NCI-H1694 (cell line): ENCODE measurements around the gene SELENOH.

Experiments
- DNase-seq: peaks from one replicate; lab custom pipeline; 2025; lab: John Stamatoyannopoulos, UW

Gene SELENOH

GRCh38 chr11:57746920-57747319 is 5.6 kb downstream of the SELENOH start:
- DNase-seq, result no peak

- no peak for DNase-seq
Observed at GRCh38 chr11:57751176-57751575, 9.9 kb downstream of the SELENOH start.

DNA sequence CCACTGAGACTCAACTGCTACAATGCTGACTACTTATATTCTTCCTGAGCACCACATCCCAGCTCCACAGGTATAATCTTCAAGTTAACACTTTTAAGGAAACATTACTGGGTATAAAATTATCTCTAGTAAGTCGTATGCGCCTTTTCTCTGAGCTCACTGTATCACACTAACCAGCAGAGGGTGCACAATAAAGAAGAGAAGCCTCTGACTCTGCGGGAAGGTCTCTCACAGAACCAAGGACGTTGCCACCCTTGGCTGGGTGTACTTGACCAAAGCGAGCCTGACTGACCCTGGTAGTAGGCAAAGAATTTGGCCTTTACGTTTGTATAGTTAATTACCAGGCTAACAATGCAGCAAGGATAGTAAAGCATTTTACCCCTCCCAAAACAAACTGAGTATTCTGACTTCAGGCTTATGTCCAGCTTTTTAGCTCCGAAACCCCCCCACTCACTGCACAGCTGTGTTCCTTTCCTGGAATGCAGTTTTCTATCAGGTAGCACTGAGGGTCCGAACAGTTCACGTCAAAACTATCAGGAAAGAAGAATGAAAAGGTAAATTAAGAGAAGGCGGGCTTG is 10.5 kb downstream of the SELENOH start, which contains the start of gene BTBD18:
Gene BTBD18 (minus strand): TSS at position 144 of the 578 bp plus-strand sequence. CDS start 631 bp downstream, outside the sequence.
- DNase-seq, result no peak

DNA sequence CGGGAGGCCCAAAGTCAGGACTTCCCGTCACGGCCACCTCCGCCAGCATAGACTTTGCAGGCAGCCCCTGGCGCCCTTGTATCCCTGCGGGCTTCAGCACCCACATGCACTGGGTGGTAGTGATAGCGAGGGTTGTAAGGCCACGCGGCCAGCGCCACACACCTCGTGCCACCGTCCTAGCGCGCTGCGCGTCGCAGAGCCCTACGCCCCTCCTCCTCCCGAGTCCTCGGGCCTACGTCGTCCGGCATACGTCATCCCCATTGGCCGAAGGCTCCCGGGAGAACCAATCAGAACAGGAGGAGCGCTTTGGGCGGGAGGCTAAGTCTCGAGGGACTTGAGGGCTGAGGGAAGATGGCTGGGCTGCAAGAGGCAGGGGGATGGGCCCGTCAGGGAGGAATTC is 11.7 kb downstream of the SELENOH start:
- no peak for DNase-seq

DNA sequence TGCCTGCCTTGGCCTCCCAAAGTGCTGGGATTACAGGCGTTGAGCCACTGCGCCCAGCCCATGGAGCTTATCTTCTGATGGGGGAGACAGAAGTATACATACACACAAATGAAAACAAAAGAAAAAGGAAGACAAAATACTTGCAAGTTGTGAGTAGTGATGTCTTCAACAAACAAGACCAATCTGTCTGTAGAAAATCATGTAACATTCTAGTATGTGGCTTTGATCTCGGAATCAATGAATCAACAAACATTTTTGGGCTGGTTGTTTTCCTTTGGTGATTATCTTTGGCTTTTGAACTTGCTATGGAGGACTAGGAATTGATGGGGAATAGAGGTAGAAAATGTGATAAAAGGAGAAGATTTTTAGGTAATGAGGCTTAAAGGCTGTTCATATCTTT is 16.9 kb downstream of the SELENOH start:
- no peak for DNase-seq

DNA sequence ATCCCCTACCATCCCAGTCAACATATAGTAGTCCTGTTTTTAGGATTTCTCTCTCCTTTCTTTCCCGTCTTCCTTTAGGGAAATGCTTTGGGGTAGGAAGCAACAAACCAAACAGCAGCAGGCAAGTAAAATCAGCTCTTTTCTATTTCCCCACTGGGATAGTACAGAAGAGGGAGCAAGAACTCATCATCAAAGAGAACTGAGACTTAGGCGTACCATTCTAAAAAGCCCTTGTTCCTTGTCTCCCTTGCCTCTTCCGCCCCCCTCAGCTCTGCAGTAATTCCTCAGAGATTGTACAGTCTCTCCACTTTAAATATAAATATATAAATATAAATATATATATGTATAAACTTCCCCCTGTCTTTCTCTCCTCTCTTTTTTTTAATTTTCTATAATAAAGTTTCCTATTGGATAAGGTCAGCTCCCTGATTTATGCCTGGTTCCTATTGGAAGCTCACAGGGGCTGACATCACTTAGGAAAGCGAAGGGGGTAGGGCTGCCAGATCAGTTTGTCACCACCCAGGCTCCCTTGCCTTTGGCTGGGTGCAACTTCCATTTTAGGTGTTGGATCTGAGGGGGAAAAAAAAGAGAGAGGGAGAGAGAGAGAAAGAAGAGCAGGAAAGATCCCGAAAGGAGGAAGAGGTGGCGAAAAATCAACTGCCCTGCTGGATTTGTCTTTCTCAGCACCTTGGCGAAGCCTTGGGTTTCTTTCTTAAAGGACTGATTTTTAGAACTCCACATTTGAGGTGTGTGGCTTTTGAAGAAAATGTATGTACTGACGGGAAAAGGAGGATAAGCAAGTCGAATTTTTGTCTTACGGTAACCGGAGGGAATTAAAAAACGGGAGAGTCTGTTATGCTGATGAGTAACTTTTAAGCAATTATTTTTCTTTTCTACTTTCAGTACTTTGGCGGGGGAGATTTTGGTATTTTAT is 20.3 kb downstream of the SELENOH start, which contains the start of gene CTNND1:
Gene CTNND1 (plus strand): TSS at position 502 of the 934 bp plus-strand sequence. CDS start 29,677 bp downstream, outside the sequence.
- peak; percentile 88 for DNase-seq

GRCh38 chr11:57762235-57762861 is 21.1 kb downstream of the SELENOH start:
- no peak for DNase-seq

DNA sequence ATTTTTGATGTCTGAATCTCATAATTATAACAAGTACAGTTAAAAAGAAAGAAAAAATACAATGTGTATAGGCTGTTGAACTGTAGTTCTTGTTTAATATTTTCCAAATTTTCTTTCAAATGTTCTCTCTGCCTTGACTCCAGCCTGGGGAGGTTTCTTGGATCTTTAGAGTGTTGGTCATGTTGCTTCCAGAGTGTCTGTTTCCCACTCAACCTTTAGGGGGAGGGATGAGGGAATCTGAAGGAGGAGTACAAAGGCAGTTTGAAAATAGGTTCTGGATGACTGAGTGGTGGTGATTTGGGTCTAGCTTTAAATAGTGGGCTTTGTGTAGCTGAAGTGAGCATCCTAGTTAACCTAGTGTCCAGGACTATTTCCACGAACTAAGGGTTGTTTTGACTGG is 22.3 kb downstream of the SELENOH start:
- no peak for DNase-seq

DNA sequence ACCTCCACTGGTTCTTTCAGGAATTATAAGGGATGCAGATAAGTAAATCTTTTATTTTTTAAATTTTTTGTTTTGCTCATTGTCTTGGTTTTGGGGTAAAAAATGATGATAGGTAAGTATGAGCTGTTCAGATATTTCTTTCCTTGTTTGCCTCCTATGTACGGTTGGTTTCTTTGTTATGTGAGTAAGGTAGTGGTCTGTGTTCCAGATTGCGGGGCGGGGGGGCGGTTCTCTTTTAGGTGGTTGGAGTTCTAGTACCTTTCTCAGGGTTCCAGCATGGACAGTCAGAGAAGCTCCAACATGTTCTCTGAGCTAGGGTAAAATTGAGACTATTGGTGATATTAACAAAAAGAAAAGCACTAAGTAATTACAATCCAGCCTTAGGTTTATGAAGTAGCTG is 22.7 kb downstream of the SELENOH start:
- DNase-seq, result no peak

DNA sequence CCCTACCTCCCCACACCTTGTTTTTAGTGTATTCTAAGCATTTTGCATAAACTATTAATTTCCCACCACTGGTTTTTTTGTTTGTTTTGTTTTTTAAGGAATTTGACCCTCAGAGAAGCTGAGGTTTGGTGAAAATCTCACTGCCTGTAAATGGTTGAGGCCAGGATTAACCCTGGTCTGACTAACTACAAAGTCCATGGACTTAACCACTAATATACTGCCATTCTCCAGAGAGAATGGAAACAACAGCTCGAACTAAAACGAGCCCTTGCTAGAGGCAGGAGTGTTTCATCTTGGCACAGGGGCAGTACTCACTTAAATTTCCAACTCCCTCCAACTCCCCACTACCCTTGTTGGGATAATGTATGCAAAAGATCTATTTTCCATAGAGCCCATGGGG is 23.3 kb downstream of the SELENOH start:
- DNase-seq, result no peak

DNA sequence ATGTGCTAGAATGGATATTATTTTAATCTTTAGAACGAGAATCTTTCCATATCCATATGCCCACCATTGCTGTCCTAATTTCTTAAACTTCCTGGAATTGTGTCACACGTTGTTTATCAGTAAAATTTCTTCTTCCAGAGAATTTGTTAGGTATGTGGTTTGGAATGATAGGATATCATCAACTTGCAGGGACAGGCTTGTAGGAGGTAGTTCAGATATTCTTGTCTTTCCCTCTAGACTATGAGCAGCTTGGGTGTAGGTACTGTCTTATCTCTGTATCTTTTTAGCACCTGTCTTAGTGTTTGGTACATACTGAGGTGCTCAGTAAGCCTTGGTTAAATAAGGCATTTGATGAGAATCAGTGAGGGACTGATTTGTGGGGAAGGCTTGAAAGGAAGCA is 23.7 kb downstream of the SELENOH start:
- no peak for DNase-seq

DNA sequence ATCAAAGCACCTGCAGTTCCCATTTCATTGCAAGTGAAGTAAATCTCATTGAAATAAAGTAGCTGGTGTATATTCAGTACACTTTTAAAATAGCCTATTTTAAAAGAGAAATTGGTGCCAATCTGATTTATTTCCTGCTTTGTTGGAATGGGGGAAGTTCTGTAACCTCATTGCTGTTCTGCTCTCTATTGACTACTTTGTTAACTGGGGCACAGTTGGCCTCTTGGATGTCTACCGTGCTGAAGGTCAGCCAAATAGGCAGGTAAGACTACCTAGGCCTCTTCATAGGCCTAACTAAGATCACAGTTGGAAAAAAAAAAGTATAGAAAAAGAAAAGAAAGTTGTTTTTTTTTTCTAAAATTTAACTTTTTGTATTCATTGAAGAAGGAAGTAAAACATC is 29.5 kb downstream of the SELENOH start:
- no peak for DNase-seq

DNA sequence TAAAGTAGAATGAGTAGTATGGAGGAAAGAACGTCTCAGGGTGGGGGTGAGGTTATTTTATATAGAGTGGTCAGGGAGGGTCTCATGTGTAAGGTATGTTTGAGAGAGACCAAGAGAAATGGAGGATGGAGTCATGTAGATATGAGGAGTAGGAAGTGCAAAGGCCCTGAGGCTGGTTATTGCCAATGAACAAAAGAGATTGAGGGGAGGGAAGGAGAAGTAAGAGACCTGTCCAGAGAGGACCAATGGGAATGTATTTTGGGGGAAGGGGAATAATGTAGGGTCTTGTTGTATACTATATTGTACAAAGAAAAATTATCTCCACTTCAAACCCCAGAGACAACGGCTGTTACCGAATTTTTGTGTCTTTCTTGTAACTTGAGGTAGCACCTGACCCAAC is 30.1 kb downstream of the SELENOH start:
- no peak for DNase-seq

DNA sequence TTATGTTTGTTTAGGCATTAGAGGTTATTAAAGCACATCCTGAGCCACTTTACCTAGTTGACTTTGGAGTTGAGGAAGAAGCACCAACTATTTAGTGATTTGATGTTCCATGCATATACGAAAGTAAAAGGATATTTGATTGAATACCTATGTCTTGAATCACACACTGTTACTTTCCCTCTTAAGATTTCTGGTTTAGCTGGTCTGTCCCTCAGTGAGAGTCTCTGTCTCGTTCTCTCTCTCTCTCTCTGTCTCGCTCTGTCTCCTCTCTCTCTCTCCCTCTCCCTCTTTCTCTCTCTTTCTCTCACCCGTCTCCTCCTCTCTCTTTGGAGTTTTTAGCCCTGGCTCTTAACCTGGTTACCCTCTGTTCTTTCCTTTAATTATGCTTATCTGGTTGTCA is 31.3 kb downstream of the SELENOH start:
- DNase-seq, result no peak

- no peak for DNase-seq
Observed at GRCh38 chr11:57773026-57773598, 31.8 kb downstream of the SELENOH start.

DNA sequence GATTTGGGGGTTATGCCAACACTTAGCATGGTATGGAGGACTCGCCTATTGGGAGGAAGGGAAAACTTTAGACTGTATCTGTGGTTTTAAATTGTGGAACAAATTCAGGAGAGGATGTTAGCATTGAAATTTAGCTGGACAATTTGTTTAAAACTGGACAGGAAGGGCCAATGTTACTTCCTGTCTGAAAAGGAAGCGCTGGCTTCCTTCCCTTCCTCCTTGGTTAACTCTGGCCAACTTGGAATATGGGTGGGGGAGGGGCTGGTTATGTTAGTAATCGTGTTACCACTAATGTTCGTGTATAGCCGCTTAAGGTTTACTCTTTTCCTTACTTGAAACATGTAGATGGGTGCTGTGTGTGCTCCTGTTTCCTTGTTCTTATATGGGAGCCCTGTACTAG is 34.2 kb downstream of the SELENOH start:
- no peak for DNase-seq

- no peak for DNase-seq
Observed at GRCh38 chr11:57776031-57776521, 34.8 kb downstream of the SELENOH start.

DNA sequence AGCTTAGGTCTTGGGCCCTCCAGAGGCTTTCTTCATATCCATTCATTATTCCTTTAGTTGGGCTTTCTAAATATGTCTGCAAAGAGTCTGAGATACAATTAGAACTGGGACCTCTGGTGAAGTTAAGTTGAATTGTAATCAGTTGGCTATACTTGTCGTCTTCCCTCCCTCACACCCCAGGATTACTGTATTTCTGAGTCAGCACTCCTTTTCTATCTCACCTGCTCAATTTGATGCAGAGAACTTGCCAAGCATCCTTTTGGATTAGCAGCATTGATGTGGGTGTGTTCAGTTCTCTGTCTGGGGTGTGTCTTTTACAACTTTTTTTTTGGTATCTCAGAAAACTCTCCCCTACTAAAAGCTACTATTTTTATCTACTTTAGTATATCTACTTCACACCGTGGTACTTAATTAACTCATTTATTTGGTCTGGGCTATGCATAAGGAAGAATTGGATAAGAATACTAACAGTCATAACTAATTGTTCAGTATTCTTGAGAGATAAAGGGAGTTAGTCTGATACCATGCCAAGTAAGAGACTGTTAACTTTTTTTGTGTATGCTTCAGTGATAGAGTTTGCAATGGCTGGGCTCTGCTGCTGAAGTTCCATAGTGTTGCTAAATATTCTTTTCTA is 35.4 kb downstream of the SELENOH start:
- no peak for DNase-seq

DNA sequence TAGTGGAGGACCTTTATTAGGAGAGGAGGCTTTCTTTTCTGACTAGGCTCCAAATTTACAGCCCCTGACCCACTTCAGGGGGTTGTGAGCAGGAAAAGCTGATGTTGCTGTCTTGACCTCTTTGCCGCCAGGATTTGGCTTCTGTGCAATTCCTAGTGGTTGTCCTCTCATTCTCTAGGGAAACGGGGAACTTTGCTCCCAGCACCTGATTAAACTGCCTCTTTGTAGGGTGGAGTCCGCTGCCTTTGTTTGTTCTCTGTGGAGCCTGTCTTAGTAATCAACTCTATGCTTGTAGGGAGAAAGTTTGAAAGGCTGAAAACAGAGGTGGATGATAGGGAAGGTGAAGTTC is 36.7 kb downstream of the SELENOH start:
- no peak for DNase-seq

DNA sequence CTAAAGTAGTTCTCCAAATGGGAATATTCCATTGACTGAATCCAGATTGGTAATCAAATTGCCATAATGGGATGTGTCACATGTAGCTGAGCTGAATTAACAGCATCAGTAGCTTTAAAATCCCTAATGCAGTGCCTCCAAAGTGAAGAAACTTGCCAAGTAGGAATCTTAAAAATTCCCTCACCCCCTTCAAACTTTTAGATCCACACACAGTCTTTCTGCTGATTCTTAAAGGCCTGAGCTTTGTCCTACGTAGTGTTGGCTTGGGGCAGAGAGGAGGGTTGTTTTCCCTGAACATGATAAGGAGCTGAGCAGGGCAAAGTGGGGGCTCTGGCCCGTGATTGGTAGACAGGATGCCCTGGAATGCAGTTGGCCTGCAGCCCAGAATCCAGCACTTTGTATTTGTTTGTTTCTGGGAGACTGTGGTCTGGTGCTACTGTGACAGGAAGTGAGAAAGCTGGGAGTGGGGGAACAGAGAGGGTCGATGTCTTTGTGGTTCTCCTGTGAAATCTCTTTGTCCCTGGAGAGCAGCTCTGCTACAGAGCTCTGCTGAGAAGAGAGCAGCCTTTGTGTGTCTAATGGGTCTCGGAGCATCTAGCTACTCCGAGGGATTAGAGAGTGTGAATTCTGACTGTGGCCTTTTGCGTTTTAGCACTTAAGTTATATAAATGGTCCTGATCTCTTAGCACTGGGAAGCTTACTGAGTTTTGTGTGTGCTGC is 37.2 kb downstream of the SELENOH start:
- DNase-seq, result no peak

DNA sequence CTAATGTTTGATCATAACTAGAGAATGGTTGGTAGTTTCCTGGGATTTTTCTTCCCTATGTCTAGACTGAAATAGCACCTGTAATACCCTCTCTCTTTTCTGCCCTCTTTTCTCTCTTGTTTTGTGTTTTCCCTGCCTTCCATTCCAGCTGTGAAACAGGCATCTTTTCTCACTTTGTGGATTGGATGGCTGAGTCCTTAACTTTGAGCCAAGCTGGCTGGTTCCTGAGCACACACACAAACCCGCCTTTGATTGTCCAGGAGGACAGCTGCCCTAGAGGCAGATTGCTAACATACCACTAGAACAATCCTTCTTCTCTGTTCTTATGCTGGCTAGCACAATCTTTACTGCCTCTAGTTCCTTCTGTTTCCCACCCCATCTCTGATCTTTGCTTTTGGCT is 38.0 kb downstream of the SELENOH start:
- DNase-seq, result no peak
